ENCODE data around the gene PAPSS1. TPM values are rescaled to one million over a fixed set of nuclear protein-coding genes. Genes with fewer than 3 reads are reported as not detected.

PAPSS1 gene
- polyA plus RNA-seq, 2 donors, result 25.5 to 34.6 TPM

- H3K27me3 ChIP-seq (ENCODE audit: control insufficient read depth in 1 of 2, insufficient read depth in 2 of 2, low read length in 2 of 2), result no peaks in the 10 kb centered on the region
- WGBS, 2 donors, result 78 to 82% methylated on average over 3 of the region's 3 CpGs
- no peak overlapping the region for H3K4me3 ChIP-seq (ENCODE audit: low read depth in 1 of 2, low read length in 2 of 2)
- H3K27ac ChIP-seq (ENCODE audit: low read depth in 2 of 2, low read length in 1 of 2), result no peak overlapping the region
- peaks cover 0 to 10% of the 10 kb centered on the region in 2 donors for H3K36me3 ChIP-seq (ENCODE audit: control insufficient read depth in 2 of 2, insufficient read depth in 2 of 2, low read length in 1 of 2)
- H3K4me1 ChIP-seq (ENCODE audit: control insufficient read depth in 2 of 2, insufficient read depth in 2 of 2, low read length in 1 of 2), result peaks cover 0 to 3% of the 10 kb centered on the region in 2 donors
- H3K9me3 ChIP-seq (ENCODE audit: control insufficient read depth in 2 of 2, insufficient read depth in 1 of 2, low read depth in 1 of 2, low read length in 1 of 2), result peaks cover 0 to 2% of the 10 kb centered on the region in 2 donors
These were observed 27.8 kb downstream of the PAPSS1 start for GRCh38 chr4:107692202-107692601.

GRCh38 chr4:107691378-107691777 lies 28.7 kb downstream of the PAPSS1 start:
- Histone ChIP-seq H3K9me3 (ENCODE audit: control insufficient read depth in 2 of 2, insufficient read depth in 1 of 2, low read depth in 1 of 2, low read length in 1 of 2) (peaks cover 0 to 1% of the 10 kb centered on the region in 2 donors), H3K4me3 (ENCODE audit: low read depth in 1 of 2, low read length in 2 of 2) (no peak overlapping the region), H3K4me1 (ENCODE audit: control insufficient read depth in 2 of 2, insufficient read depth in 2 of 2, low read length in 1 of 2) (peaks cover 0 to 3% of the 10 kb centered on the region in 2 donors), H3K27me3 (ENCODE audit: control insufficient read depth in 1 of 2, insufficient read depth in 2 of 2, low read length in 2 of 2) (no peaks in the 10 kb centered on the region), H3K36me3 (ENCODE audit: control insufficient read depth in 2 of 2, insufficient read depth in 2 of 2, low read length in 1 of 2) (peaks cover 0 to 9% of the 10 kb centered on the region in 2 donors), H3K27ac (ENCODE audit: low read depth in 2 of 2, low read length in 1 of 2) (no peak overlapping the region)
- 74 to 75% methylated on average over 4 of the region's 4 CpGs for WGBS, 2 donors

GRCh38 chr4:107689912-107690587 lies 30.0 kb downstream of the PAPSS1 start:
- Histone ChIP-seq H3K4me3 (ENCODE audit: low read depth in 1 of 2, low read length in 2 of 2) (no peak overlapping the region), H3K27me3 (ENCODE audit: control insufficient read depth in 1 of 2, insufficient read depth in 2 of 2, low read length in 2 of 2) (no peaks in the 10 kb centered on the region), H3K36me3 (ENCODE audit: control insufficient read depth in 2 of 2, insufficient read depth in 2 of 2, low read length in 1 of 2) (peaks cover 0 to 7% of the 10 kb centered on the region in 2 donors), H3K9me3 (ENCODE audit: control insufficient read depth in 2 of 2, insufficient read depth in 1 of 2, low read depth in 1 of 2, low read length in 1 of 2) (no peaks in the 10 kb centered on the region), H3K4me1 (ENCODE audit: control insufficient read depth in 2 of 2, insufficient read depth in 2 of 2, low read length in 1 of 2) (peaks cover 0 to 3% of the 10 kb centered on the region in 2 donors), H3K27ac (ENCODE audit: low read depth in 2 of 2, low read length in 1 of 2) (no peak overlapping the region)
- 82 to 91% methylated on average over 2 of the region's 2 CpGs for WGBS, 2 donors

- Histone ChIP-seq H3K27me3 (ENCODE audit: control insufficient read depth in 1 of 2, insufficient read depth in 2 of 2, low read length in 2 of 2) (no peaks in the 10 kb centered on the region), H3K27ac (ENCODE audit: low read depth in 2 of 2, low read length in 1 of 2) (no peak overlapping the region), H3K36me3 (ENCODE audit: control insufficient read depth in 2 of 2, insufficient read depth in 2 of 2, low read length in 1 of 2) (peaks cover 0 to 4% of the 10 kb centered on the region in 2 donors), H3K9me3 (ENCODE audit: control insufficient read depth in 2 of 2, insufficient read depth in 1 of 2, low read depth in 1 of 2, low read length in 1 of 2) (no peaks in the 10 kb centered on the region), H3K4me3 (ENCODE audit: low read depth in 1 of 2, low read length in 2 of 2) (no peak overlapping the region), H3K4me1 (ENCODE audit: control insufficient read depth in 2 of 2, insufficient read depth in 2 of 2, low read length in 1 of 2) (peaks cover 0 to 3% of the 10 kb centered on the region in 2 donors)
- WGBS, 2 donors, result 70 to 77% methylated on average over 1 of the region's 1 CpG
These were observed 31.6 kb downstream of the PAPSS1 start for GRCh38 chr4:107688421-107688820.

- Histone ChIP-seq H3K4me3 (ENCODE audit: low read depth in 1 of 2, low read length in 2 of 2) (no peak overlapping the region), H3K27ac (ENCODE audit: low read depth in 2 of 2, low read length in 1 of 2) (no peak overlapping the region), H3K36me3 (ENCODE audit: control insufficient read depth in 2 of 2, insufficient read depth in 2 of 2, low read length in 1 of 2) (no peaks in the 10 kb centered on the region), H3K27me3 (ENCODE audit: control insufficient read depth in 1 of 2, insufficient read depth in 2 of 2, low read length in 2 of 2) (no peaks in the 10 kb centered on the region), H3K9me3 (ENCODE audit: control insufficient read depth in 2 of 2, insufficient read depth in 1 of 2, low read depth in 1 of 2, low read length in 1 of 2) (no peaks in the 10 kb centered on the region), H3K4me1 (ENCODE audit: control insufficient read depth in 2 of 2, insufficient read depth in 2 of 2, low read length in 1 of 2) (peaks cover 0 to 3% of the 10 kb centered on the region in 2 donors)
- 53 to 76% methylated on average over 1 of the region's 1 CpG for WGBS, 2 donors
These were observed 34.3 kb downstream of the PAPSS1 start for GRCh38 chr4:107685740-107686139.

GRCh38 chr4:107683873-107684272 lies 36.2 kb downstream of the PAPSS1 start:
- H3K36me3 ChIP-seq (ENCODE audit: control insufficient read depth in 2 of 2, insufficient read depth in 2 of 2, low read length in 1 of 2), result peaks cover 0 to 2% of the 10 kb centered on the region in 2 donors
- H3K27ac ChIP-seq (ENCODE audit: low read depth in 2 of 2, low read length in 1 of 2), result no peak overlapping the region
- H3K27me3 ChIP-seq (ENCODE audit: control insufficient read depth in 1 of 2, insufficient read depth in 2 of 2, low read length in 2 of 2), result no peaks in the 10 kb centered on the region
- no peak overlapping the region for H3K4me3 ChIP-seq (ENCODE audit: low read depth in 1 of 2, low read length in 2 of 2)
- no peaks in the 10 kb centered on the region for H3K4me1 ChIP-seq (ENCODE audit: control insufficient read depth in 2 of 2, insufficient read depth in 2 of 2, low read length in 1 of 2)
- peaks cover 0 to 2% of the 10 kb centered on the region in 2 donors for H3K9me3 ChIP-seq (ENCODE audit: control insufficient read depth in 2 of 2, insufficient read depth in 1 of 2, low read depth in 1 of 2, low read length in 1 of 2)

- no peaks in the 10 kb centered on the region for H3K27me3 ChIP-seq (ENCODE audit: control insufficient read depth in 1 of 2, insufficient read depth in 2 of 2, low read length in 2 of 2)
- H3K36me3 ChIP-seq (ENCODE audit: control insufficient read depth in 2 of 2, insufficient read depth in 2 of 2, low read length in 1 of 2), result peaks cover 0 to 2% of the 10 kb centered on the region in 2 donors
- no peak overlapping the region for H3K27ac ChIP-seq (ENCODE audit: low read depth in 2 of 2, low read length in 1 of 2)
- no peak overlapping the region for H3K4me3 ChIP-seq (ENCODE audit: low read depth in 1 of 2, low read length in 2 of 2)
- 77 to 89% methylated on average over 3 of the region's 3 CpGs for WGBS, 2 donors
- no peaks in the 10 kb centered on the region for H3K4me1 ChIP-seq (ENCODE audit: control insufficient read depth in 2 of 2, insufficient read depth in 2 of 2, low read length in 1 of 2)
- peaks cover 0 to 3% of the 10 kb centered on the region in 2 donors for H3K9me3 ChIP-seq (ENCODE audit: control insufficient read depth in 2 of 2, insufficient read depth in 1 of 2, low read depth in 1 of 2, low read length in 1 of 2)
These were observed 37.7 kb downstream of the PAPSS1 start for GRCh38 chr4:107682306-107682705.

- H3K4me1 ChIP-seq (ENCODE audit: control insufficient read depth in 2 of 2, insufficient read depth in 2 of 2, low read length in 1 of 2), result no peaks in the 10 kb centered on the region
- no peaks in the 10 kb centered on the region for H3K27me3 ChIP-seq (ENCODE audit: control insufficient read depth in 1 of 2, insufficient read depth in 2 of 2, low read length in 2 of 2)
- H3K27ac ChIP-seq (ENCODE audit: low read depth in 2 of 2, low read length in 1 of 2), result no peak overlapping the region
- H3K4me3 ChIP-seq (ENCODE audit: low read depth in 1 of 2, low read length in 2 of 2), result no peak overlapping the region
- H3K36me3 ChIP-seq (ENCODE audit: control insufficient read depth in 2 of 2, insufficient read depth in 2 of 2, low read length in 1 of 2), result no peaks in the 10 kb centered on the region
- no peaks in the 10 kb centered on the region for H3K9me3 ChIP-seq (ENCODE audit: control insufficient read depth in 2 of 2, insufficient read depth in 1 of 2, low read depth in 1 of 2, low read length in 1 of 2)
These were observed 51.0 kb downstream of the PAPSS1 start for GRCh38 chr4:107669068-107669467.

GRCh38 chr4:107666134-107666533 lies 53.9 kb downstream of the PAPSS1 start:
- no peaks in the 10 kb centered on the region for H3K4me1 ChIP-seq (ENCODE audit: control insufficient read depth in 2 of 2, insufficient read depth in 2 of 2, low read length in 1 of 2)
- H3K9me3 ChIP-seq (ENCODE audit: control insufficient read depth in 2 of 2, insufficient read depth in 1 of 2, low read depth in 1 of 2, low read length in 1 of 2), result no peaks in the 10 kb centered on the region
- H3K4me3 ChIP-seq (ENCODE audit: low read depth in 1 of 2, low read length in 2 of 2), result no peak overlapping the region
- no peaks in the 10 kb centered on the region for H3K36me3 ChIP-seq (ENCODE audit: control insufficient read depth in 2 of 2, insufficient read depth in 2 of 2, low read length in 1 of 2)
- H3K27me3 ChIP-seq (ENCODE audit: control insufficient read depth in 1 of 2, insufficient read depth in 2 of 2, low read length in 2 of 2), result no peaks in the 10 kb centered on the region
- 46 to 49% methylated on average over 1 of the region's 1 CpG for WGBS, 2 donors
- H3K27ac ChIP-seq (ENCODE audit: low read depth in 2 of 2, low read length in 1 of 2), result no peak overlapping the region

- no peaks in the 10 kb centered on the region for H3K4me1 ChIP-seq (ENCODE audit: control insufficient read depth in 2 of 2, insufficient read depth in 2 of 2, low read length in 1 of 2)
- H3K9me3 ChIP-seq (ENCODE audit: control insufficient read depth in 2 of 2, insufficient read depth in 1 of 2, low read depth in 1 of 2, low read length in 1 of 2), result no peaks in the 10 kb centered on the region
- no peak overlapping the region for H3K4me3 ChIP-seq (ENCODE audit: low read depth in 1 of 2, low read length in 2 of 2)
- WGBS, 2 donors, result 44 to 48% methylated on average over 1 of the region's 1 CpG
- H3K27ac ChIP-seq (ENCODE audit: low read depth in 2 of 2, low read length in 1 of 2), result no peak overlapping the region
- no peaks in the 10 kb centered on the region for H3K27me3 ChIP-seq (ENCODE audit: control insufficient read depth in 1 of 2, insufficient read depth in 2 of 2, low read length in 2 of 2)
- H3K36me3 ChIP-seq (ENCODE audit: control insufficient read depth in 2 of 2, insufficient read depth in 2 of 2, low read length in 1 of 2), result no peaks in the 10 kb centered on the region
These were observed 55.0 kb downstream of the PAPSS1 start for GRCh38 chr4:107665001-107665400.
